MV-4-11 (cell line): ENCODE measurements around the gene MAPK9.
"Not testable (repeated sequence)": the region's sequence is repeated elsewhere in the genome, so short reads cannot be mapped to it uniquely, and the experiment has no call there.

ENCODE experiments used
- DNase-seq: peaks from one replicate; lab custom pipeline; 2025; lab: John Stamatoyannopoulos, UW

Gene MAPK9

GRCh38 chr5:180326989-180327565 lies 35.2 kb upstream of the MAPK9 start:
- DNase-seq = no peak

GRCh38 chr5:180324601-180324950 lies 32.7 kb upstream of the MAPK9 start:
- DNase-seq = no peak

GRCh38 chr5:180323941-180324600 lies 32.2 kb upstream of the MAPK9 start:
- no peak for DNase-seq

- no peak for DNase-seq
Observed at GRCh38 chr5:180323160-180323559, 31.3 kb upstream of the MAPK9 start.

DNA sequence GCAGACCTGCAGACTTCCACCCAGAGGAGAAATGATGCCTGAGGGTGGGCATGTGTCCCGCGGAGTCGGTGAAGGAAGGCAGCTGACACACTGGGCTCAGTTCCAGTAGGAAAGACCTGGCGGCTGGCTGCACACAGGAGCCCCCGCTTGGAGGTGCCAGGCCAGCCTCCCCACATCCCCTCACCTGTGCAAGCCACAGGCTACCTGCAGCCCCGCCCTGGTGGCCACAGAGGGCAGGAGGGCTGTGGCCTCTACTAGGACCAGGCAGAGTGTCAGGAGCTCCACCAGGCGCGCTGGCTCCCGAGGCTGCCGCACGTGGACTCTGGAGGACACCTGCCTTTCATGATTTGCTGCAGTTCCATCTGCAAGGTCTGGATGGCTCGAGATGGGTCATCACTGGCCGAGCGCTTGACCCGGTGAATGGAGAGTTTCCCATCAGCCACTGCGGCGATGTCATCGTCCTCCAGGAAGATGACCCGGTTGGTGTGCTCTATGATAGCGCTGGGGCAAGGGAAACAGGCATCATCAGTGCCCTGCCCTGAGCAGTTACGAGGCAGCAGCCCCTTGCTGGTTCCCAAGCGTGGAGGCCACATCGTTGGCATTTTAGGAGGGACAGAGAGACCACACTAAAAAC lies 26.7 kb upstream of the MAPK9 start:
- no peak for DNase-seq

DNA sequence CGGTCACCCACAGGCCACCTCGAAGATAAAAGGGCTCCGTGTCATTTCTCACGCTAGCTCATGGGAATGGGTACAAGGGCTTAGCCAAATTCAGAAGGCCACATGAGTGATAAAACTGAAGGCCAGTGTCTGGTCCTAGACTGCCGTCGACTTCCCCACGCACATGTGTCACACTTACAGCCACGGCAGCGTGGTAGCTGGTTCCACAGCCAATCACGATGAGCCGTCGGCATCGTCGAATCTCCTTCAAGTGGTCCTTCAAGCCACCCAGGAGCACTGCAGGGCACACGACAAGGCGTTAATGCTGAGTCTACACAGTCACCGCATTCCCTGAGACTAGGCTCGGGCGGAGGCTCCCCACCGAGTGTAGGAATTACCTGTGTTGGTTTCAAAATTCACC lies 24.7 kb upstream of the MAPK9 start:
- DNase-seq = no peak

DNA sequence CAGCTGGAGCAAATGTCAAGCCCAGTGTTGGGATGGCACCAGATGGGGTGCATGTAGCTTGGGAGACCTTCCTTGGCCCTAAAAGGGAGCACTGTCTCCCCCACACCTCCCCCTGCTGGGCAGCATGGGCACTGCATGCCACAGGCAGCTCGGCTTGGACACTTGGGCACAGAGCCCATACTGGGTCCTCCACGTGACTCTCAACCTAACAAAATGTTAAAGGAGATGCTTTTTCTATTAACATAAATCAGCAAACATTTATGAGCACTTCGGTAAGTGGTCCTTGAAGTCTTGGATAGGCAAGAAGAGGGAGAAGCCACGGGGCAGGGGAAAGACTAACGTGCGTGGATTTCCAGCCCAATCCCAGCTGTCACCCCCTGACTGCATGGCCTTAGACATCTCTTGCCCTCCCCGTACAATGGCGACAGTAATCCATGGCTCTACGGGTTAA lies 23.9 kb upstream of the MAPK9 start:
- DNase-seq = peak; percentile 23

- peak; percentile 60 for DNase-seq
Observed at GRCh38 chr5:180313677-180314505, 22.0 kb upstream of the MAPK9 start.

DNA sequence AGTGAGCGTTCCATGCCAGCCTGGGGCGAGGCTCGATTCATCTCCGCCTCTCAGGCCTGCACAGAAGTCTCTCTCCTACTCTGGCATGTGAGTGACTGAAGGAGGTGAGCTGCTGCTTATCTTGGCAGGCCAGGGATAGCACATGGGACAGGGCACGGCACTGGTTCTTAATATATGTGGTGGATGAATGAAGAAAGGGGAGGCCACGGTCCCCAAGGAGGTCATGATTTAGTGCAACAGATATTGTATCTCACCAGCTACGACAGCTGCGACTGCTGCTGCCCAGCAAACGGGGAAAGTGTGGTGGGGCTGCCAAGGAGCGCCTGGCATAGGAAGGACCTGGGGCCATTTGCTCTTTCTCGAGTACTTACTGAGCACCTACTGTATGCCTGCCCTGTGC lies 19.3 kb upstream of the MAPK9 start:
- no peak for DNase-seq

GRCh38 chr5:180306796-180307195 lies 14.9 kb upstream of the MAPK9 start:
- no peak for DNase-seq

DNA sequence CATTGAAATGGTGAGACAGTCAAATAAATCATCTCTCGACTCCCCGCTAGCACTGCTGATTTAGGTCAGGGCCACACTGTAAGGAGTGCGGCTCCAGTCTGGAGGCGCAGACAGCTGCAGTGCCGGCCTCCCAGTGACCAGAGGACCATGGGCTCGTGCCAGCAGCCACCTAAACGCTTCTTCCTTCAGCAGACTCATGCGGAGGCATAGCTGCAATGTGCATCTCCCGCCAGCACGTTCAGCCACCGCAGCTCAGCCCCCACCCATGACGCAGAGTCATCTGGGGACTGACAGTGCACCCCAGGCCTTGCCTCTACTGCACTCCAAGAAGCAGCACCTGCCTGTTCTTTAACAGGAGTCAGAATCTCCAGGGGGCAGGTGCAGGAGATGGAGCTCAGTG lies 13.6 kb upstream of the MAPK9 start:
- no peak for DNase-seq

GRCh38 chr5:180304431-180305375 lies 12.8 kb upstream of the MAPK9 start:
- no peak for DNase-seq

DNA sequence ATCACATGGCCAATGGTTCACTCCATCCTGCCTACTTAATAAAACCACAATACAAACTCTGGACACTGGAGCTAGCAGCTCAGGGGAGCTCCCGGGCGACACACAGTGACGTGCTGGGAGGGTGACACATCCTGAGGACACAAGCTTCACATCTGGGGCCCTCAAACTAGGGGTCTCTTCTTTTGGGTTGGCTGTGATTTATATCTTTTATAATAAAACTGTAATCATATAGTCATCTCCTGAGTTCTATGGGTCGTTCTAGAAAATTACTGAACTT lies 12.1 kb upstream of the MAPK9 start:
- no peak for DNase-seq

- no peak for DNase-seq
Observed at GRCh38 chr5:180303226-180304015, 11.5 kb upstream of the MAPK9 start.

DNA sequence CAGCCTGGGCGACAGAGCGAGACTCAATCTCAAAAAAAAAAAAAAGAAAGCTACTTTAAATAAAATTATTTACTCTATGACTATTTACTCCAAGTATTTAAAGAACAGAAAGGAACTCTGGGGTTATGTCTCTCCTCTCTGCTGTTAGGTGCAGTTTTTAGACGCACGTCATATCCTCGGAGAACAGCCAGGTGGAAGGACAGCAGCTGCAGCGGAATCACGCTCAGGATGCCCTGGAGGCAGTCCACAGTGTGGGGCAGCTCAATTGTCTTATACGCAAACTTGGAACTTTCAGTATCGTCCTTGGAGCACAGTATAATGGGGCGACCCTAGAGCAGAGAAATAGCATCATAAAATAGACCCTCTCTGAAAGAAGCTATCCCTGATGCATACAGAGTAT lies 10.4 kb upstream of the MAPK9 start:
- no peak for DNase-seq

DNA sequence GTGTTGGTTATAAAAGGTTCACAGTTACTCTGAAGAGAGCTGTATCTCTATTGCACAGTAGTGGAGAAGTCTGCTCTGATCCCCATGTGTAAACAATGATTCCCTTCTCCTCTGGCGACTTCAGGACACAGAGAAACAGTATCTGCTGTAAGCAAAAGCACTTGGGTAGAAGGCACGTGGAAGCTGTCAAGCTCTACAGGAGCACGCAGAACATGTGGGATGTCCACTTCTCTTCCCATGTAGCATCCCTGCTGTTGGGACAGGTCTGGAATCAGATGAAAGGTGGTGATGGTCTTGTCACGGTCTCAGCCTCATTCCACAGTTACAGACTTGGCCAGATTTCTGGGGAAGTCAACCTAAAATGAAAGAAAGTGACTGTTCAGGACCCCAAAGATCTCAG lies 9.4 kb upstream of the MAPK9 start:
- DNase-seq = no peak

DNA sequence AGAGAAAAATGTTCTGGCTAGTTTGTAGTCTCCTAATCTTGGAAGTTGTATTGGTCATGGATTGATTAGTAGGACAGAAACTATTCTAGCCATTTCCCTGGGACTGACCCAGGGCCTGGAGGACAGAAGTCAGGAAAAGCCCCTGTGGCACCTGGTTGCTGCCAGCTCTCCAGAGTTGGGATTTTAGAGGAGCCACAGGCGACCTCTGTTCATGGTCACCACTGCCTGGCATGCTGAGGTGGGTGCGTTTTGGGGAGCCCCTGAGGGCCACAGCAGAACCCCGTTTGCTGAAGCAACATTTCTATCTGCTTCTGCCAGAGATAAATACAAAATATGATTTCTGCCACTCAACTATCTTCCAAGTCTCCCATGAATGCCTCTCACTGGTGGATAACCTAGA lies 7.6 kb upstream of the MAPK9 start:
- DNase-seq = no peak

DNA sequence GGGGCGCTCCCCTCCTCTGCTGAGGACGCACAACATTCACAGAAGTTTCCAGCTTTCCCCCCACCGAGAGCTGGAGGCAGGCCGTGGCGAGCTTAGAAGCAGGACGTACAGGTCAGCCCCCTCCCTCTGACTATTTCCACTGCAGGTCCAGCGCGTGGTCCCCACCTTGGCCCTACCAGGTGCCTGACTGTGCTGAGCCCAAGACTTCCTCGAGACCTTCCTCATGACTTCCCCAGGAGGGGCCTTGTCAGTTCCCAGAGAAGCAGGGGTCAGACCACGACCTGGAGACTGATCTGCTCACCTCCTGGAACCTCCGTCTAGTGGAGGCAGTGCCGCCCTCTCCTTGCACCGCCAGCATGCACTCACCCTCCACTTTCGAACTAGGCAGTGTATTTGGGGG lies 7.1 kb upstream of the MAPK9 start:
- not testable (repeated sequence) for DNase-seq

DNA sequence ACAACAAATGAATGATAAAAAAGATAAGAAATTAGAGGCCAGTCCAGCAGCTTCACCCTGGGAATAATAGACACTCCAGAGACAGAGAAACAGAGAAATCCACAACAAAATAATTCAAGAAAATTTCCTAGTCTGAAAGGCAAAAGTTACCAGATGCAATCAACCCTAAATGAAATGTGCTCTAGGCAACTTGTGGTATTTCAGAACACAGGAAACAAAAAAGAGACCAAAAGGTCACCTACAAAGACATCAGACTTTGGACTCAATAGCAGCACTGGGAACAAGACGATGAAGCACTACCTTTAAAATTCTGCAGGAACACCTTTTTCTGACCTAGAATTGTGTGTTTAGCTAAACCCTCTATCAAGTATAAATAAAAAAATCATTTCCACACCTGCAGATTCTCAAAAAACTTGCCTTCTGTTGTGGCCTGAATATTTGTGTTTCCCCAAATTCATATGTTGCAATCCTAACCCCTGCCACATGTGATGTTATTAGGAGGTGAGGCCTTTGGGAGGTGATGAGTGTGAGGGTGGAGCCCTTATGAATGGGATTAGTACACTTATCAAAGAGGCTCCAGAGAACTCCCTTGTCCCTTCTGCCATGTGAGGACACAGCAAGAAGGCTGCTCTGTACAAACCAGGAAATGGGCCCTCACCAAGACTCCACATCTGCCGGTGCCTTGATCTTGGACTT lies 5.9 kb upstream of the MAPK9 start:
- peak; percentile 4 for DNase-seq

DNA sequence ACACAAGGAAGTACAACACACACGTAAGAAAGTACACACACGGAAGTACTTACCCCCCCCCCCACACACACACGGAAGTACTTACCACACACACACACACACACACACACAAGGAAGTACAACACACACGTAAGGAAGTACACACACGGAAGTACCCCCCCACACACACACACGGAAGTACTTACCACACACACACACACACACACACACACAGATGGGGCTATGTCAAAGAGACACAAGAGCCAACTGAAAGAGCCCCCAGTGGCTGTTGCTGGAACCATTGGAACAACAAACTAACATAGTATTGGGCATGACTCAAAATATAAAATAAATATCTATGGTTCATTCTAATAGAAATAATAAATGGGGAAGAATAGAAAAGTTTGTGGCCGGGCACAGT lies 4.9 kb upstream of the MAPK9 start:
- no peak for DNase-seq
